NCI-H2081 (cell line): ENCODE data around the gene TRAK1.
"Not testable (repeated sequence)": the region's sequence is repeated elsewhere in the genome, so short reads cannot be mapped to it uniquely, and the experiment has no call there.

Experiments used
- DNase-seq, 2 experiments: peaks; one replicate each; lab custom pipeline; 2025; lab: John Stamatoyannopoulos, UW

TRAK1 gene

GRCh38 chr3:42097566-42097946, 6.4 kb downstream of the TRAK1 start:
- no peak for DNase-seq

GRCh38 chr3:42098171-42098570, 7.0 kb downstream of the TRAK1 start:
- DNase-seq, result no peak

GRCh38 chr3:42099020-42099765, 8.0 kb downstream of the TRAK1 start:
- no peak for DNase-seq

GRCh38 chr3:42101048-42101447, 9.9 kb downstream of the TRAK1 start:
- no peak for DNase-seq

GRCh38 chr3:42101481-42101880, 10.3 kb downstream of the TRAK1 start:
- DNase-seq, result no peak

- DNase-seq, result no peak
Measured at GRCh38 chr3:42102571-42102970, 11.4 kb downstream of the TRAK1 start.

GRCh38 chr3:42103921-42104665, 12.9 kb downstream of the TRAK1 start:
- DNase-seq, result not testable (repeated sequence)

- not testable (repeated sequence) for DNase-seq
Measured at GRCh38 chr3:42105994-42106393, 14.8 kb downstream of the TRAK1 start.

- DNase-seq, result no peak
Measured at GRCh38 chr3:42106646-42107045, 15.5 kb downstream of the TRAK1 start.

- DNase-seq, result no peak
Measured at GRCh38 chr3:42110631-42111030, 19.5 kb downstream of the TRAK1 start.

GRCh38 chr3:42114130-42114725, 23.1 kb downstream of the TRAK1 start:
- no peak for DNase-seq

- DNase-seq, result no peak
Measured at GRCh38 chr3:42115215-42115614, 24.1 kb downstream of the TRAK1 start.

- DNase-seq, result no peak
Measured at GRCh38 chr3:42115946-42116345, 24.8 kb downstream of the TRAK1 start.

GRCh38 chr3:42116466-42116865, 25.3 kb downstream of the TRAK1 start:
- no peak for DNase-seq

GRCh38 chr3:42117175-42118008, 26.2 kb downstream of the TRAK1 start:
- DNase-seq, result no peak

GRCh38 chr3:42118762-42119361, 27.7 kb downstream of the TRAK1 start:
- no peak for DNase-seq

GRCh38 chr3:42119561-42120355, 28.6 kb downstream of the TRAK1 start:
- no peak for DNase-seq

GRCh38 chr3:42120866-42121265, 29.7 kb downstream of the TRAK1 start:
- no peak for DNase-seq

- no peak for DNase-seq
Measured at GRCh38 chr3:42122261-42123011, 31.3 kb downstream of the TRAK1 start.

- DNase-seq, result no peak
Measured at GRCh38 chr3:42123012-42123581, 31.9 kb downstream of the TRAK1 start.
